ENCODE measurements around the gene RABGAP1L. TPM values are rescaled to one million over a fixed set of nuclear protein-coding genes. Genes with fewer than 3 reads are reported as not detected.

The RABGAP1L gene
- total RNA-seq, 1 experiment from 2014 or later, result 57.4 TPM

DNA sequence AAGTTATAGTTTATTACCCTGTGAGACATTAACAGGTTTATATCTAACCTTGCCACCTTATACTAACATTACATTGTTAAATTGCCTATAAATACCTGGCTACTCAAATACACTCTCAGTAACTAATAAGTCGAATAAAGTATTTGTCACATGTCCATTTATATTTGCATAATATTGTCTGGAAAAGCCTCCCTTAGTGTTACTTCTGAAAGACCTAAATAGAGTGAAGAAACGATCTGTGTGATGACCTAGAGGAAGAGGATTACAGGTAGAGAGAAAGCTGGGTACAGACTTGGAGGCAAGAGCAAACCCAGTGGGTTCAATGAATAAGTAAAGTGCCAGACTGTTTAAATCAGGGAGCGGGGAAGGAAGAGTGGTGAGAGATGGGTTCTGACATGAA, 837.7 kb downstream of the RABGAP1L start:
- no peaks in the 10 kb centered on the region for H3K36me3 ChIP-seq (ENCODE audit: low read depth)
- no peak overlapping the region for H3K4me3 ChIP-seq
- intact Hi-C loops (cut with micrococcal nuclease; ENCODE audit: unreplicated experiment), result loop anchor here (5.0 kb wide), 1 partner anchor 735 kb away; no protein-coding TSS in a partner anchor
- H4K20me1 ChIP-seq (ENCODE audit: insufficient read depth), result no peaks in the 10 kb centered on the region
- peaks cover 5% of the 10 kb centered on the region; the same call in 1 of the 2 replicates for H3F3A ChIP-seq (ENCODE audit: insufficient read depth, low read depth)
- H2AFZ ChIP-seq, result no peak overlapping the region
- 0 out of 2 replicates have a peak overlapping the region, but pooled peaks have one; percentile 10 for H3K27ac ChIP-seq
- peaks cover 33% of the 10 kb centered on the region for H3K4me1 ChIP-seq (replicated peaks; ENCODE audit: insufficient read depth)
- H3K9me3 ChIP-seq (ENCODE audit: insufficient read depth, low read depth), result no peaks in the 10 kb centered on the region
- H3K79me2 ChIP-seq (ENCODE audit: low read depth), result peaks cover 28% of the 10 kb centered on the region
- CTCF ChIA-PET, result no interaction called here
- BruUV-seq (replicated peaks), result no TSS peak
- POLR2A ChIA-PET (ENCODE audit: unreplicated experiment), result interaction anchor here (0.5 kb wide), 1 partner anchor 45 kb away, joined by 15 read pairs; no protein-coding TSS in a partner anchor
- no peaks in the 10 kb centered on the region for H3K9me2 ChIP-seq (ENCODE audit: insufficient read depth)
- no peak overlapping the region for H3K4me2 ChIP-seq
- DNase-seq, result no peak
- no peaks in the 10 kb centered on the region for H3K27me3 ChIP-seq (ENCODE audit: insufficient read depth, low read depth)
- TF ChIP-seq, protein P1, sequence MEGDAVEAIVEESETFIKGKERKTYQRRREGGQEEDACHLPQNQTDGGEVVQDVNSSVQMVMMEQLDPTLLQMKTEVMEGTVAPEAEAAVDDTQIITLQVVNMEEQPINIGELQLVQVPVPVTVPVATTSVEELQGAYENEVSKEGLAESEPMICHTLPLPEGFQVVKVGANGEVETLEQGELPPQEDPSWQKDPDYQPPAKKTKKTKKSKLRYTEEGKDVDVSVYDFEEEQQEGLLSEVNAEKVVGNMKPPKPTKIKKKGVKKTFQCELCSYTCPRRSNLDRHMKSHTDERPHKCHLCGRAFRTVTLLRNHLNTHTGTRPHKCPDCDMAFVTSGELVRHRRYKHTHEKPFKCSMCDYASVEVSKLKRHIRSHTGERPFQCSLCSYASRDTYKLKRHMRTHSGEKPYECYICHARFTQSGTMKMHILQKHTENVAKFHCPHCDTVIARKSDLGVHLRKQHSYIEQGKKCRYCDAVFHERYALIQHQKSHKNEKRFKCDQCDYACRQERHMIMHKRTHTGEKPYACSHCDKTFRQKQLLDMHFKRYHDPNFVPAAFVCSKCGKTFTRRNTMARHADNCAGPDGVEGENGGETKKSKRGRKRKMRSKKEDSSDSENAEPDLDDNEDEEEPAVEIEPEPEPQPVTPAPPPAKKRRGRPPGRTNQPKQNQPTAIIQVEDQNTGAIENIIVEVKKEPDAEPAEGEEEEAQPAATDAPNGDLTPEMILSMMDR (conservative IDR thresholded peaks at IDR 0.05), result no peak
- TF ChIP-seq EZH2 (IDR thresholded peaks at IDR 0.05; ENCODE audit: low read depth), result no peak

DNA sequence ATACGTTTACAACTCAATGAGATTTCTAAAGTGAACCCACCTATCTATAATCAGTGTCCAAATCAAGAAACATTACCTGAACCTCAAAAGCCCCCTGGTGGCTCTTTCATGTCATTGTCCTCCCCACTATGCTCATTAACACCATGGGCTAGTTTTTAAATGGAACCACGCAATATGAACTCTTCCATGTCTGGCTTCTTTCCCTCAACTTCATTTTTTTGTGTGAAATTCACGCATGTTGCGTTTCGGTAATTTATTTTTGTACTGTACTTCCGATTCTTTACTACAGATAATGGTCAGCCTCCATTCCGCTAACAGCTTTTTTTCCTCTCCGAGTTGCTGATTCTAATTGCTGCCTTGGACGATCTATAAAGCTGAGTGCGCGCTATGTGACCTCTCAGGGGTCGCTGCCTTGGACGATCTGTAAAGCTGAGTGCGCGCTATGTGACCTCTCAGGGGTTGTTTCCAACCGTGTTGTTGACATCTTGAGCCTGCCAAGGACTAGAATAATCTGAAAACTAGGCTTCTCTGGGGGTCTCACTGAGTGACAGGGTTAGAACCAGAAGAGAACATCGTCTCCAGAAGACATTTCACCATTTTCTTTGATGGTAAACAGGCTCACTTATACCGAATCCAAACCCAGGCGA, 839.4 kb downstream of the RABGAP1L start:
- Histone ChIP-seq H3K27ac (peak overlapping the region; percentile 97), H3F3A (ENCODE audit: insufficient read depth, low read depth) (peaks cover 5% of the 10 kb centered on the region; the same call in 1 of the 2 replicates), H3K4me3 (peak overlapping the region; percentile 89), H3K27me3 (ENCODE audit: insufficient read depth, low read depth) (no peaks in the 10 kb centered on the region), H3K4me2 (peak overlapping the region; percentile 97), H3K9me3 (ENCODE audit: insufficient read depth, low read depth) (no peaks in the 10 kb centered on the region), H4K20me1 (ENCODE audit: insufficient read depth) (no peaks in the 10 kb centered on the region; the same call in 1 of the 2 replicates), H3K9me2 (ENCODE audit: insufficient read depth) (no peaks in the 10 kb centered on the region), H3K79me2 (ENCODE audit: low read depth) (peaks cover 45% of the 10 kb centered on the region), H3K4me1 (replicated peaks; ENCODE audit: insufficient read depth) (peaks cover 41% of the 10 kb centered on the region), H2AFZ (peak overlapping the region; percentile 89), H3K36me3 (ENCODE audit: low read depth) (no peaks in the 10 kb centered on the region)
- intact Hi-C loops (cut with micrococcal nuclease; ENCODE audit: unreplicated experiment), result loop anchor here (1.0 to 5.0 kb wide), 6 partner anchors 34 to 1130 kb away; partner anchors contain the start of gene ZBTB37
- BruUV-seq (replicated peaks), result no TSS peak
- peak; percentile 38 to 68 for DNase-seq
- CTCF ChIA-PET, result interaction anchor here (0.5 kb wide), 1 partner anchor 118 kb away, joined by 6 read pairs; no protein-coding TSS in a partner anchor
- no peak for TF ChIP-seq EZH2 (IDR thresholded peaks at IDR 0.05; ENCODE audit: low read depth)
- TF ChIP-seq, protein P1 (conservative IDR thresholded peaks at IDR 0.05), result peak; percentile 92
- POLR2A ChIA-PET (ENCODE audit: unreplicated experiment), result interaction anchor here (0.6 to 2.3 kb wide), 9 partner anchors 24 to 269 kb away, joined by 4 to 24 read pairs (median 7); partner anchors contain the start of gene MRPS14

DNA sequence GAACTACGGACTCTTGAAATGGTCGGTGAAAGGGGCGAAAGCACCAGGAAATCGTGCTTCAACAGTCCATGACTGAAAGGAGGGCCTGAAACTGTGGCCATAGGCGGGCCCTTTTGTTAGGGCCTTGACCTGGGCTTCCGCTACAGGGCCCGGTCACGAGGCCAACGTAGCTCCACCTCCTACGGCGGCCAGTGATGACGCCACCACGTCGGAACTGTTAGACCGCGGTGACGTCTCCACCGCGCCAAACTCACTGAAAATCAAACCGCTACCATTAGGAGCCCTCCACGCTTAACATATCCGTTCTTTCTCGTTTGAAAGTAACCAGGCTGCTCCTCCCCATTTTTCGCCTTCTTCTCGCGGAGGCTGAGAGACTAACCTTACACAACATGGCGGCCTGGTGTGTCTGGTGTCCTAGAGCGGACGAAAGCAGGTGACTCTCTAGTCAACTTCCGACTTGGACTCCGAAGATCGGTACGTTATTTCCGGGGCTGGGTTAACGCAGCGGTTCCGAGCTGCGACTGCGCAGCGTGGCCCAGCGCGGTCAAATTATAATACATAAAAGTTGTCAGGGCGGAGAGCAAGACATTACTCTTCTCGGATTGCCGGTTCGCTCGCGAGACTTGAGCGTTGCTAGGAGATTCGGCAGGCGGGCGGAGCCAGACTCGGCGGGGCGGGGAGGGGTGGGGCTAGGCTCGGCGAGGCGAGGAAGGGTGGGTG, 840.1 kb downstream of the RABGAP1L start:
- Histone ChIP-seq H3K4me3 (peak overlapping the region; percentile 94), H3K36me3 (ENCODE audit: low read depth) (0 out of 2 replicates have a peak, but pooled peaks cover 3% of the 10 kb centered on the region), H3F3A (ENCODE audit: insufficient read depth, low read depth) (peaks cover 8% of the 10 kb centered on the region), H4K20me1 (ENCODE audit: insufficient read depth) (no peaks in the 10 kb centered on the region; the same call in 1 of the 2 replicates), H3K79me2 (ENCODE audit: low read depth) (peaks cover 52% of the 10 kb centered on the region), H3K27me3 (ENCODE audit: insufficient read depth, low read depth) (no peaks in the 10 kb centered on the region), H3K27ac (peak overlapping the region; percentile 97), H2AFZ (peak overlapping the region; percentile 89), H3K9me2 (ENCODE audit: insufficient read depth) (no peaks in the 10 kb centered on the region), H3K4me1 (replicated peaks; ENCODE audit: insufficient read depth) (peaks cover 41% of the 10 kb centered on the region), H3K9me3 (ENCODE audit: insufficient read depth, low read depth) (no peaks in the 10 kb centered on the region), H3K4me2 (peak overlapping the region; percentile 97)
- BruUV-seq (replicated peaks), result TSS peak; percentile 85
- CTCF ChIA-PET, result no interaction called here
- POLR2A ChIA-PET (ENCODE audit: unreplicated experiment), result interaction anchor here (0.5 to 2.3 kb wide), 13 partner anchors 20 to 1344 kb away, joined by 3 to 24 read pairs (median 7); partner anchors contain the start of gene MRPS14
- intact Hi-C loops (cut with micrococcal nuclease; ENCODE audit: unreplicated experiment), result loop anchor here (1.0 to 5.0 kb wide), 5 partner anchors 35 to 1131 kb away; partner anchors contain the start of gene ZBTB37
- DNase-seq, result peak; percentile 94 to 95
- TF ChIP-seq, protein P1 (conservative IDR thresholded peaks at IDR 0.05), result no peak
- no peak for TF ChIP-seq EZH2 (IDR thresholded peaks at IDR 0.05; ENCODE audit: low read depth)
